Measurements from ENCODE around the gene OR10A5.
"Not testable (repeated sequence)": the region's sequence is repeated elsewhere in the genome, so short reads cannot be mapped to it uniquely, and the experiment has no call there.

OR10A5 gene

GRCh38 chr11:6876325-6876724 lies 30.8 kb downstream of the OR10A5 start, which contains the start of gene OR10A4:
Gene OR10A4, plus strand, starts transcription at chr11:6876625. Its CDS starts 23 bp downstream, at chr11:6876648.
- no peak for DNase-seq

GRCh38 chr11:6876914-6877313 lies 31.4 kb downstream of the OR10A5 start:
- no peak for DNase-seq

- no peak for DNase-seq
Observed at GRCh38 chr11:6882751-6883150, 37.3 kb downstream of the OR10A5 start.

GRCh38 chr11:6887711-6888110 lies 42.2 kb downstream of the OR10A5 start:
- DNase-seq, result not testable (repeated sequence)

- DNase-seq, result no peak
Observed at GRCh38 chr11:6888830-6889229, 43.3 kb downstream of the OR10A5 start.

- DNase-seq, result no peak
Observed at GRCh38 chr11:6889835-6890234, 44.4 kb downstream of the OR10A5 start.

GRCh38 chr11:6892400-6892799 lies 46.9 kb downstream of the OR10A5 start, which contains the start of gene OR2D2:
Gene OR2D2, minus strand, starts transcription at chr11:6892500. Its CDS starts 0 bp downstream, at chr11:6892500.
- no peak for DNase-seq

- DNase-seq, result no peak
Observed at GRCh38 chr11:6894097-6894496, 48.6 kb downstream of the OR10A5 start.

GRCh38 chr11:6895010-6895409 lies 49.5 kb downstream of the OR10A5 start:
- DNase-seq, result no peak
